NB4 (cell line): Measurements from ENCODE around the gene AGT.

Experiments
- POLR2A ChIP-seq: IDR thresholded peaks from 2 replicates; pipeline ENCODE4 v1.6.1; 2011; ENCODE audit warnings: mild to moderate bottlenecking; ENCODE audit not compliant: insufficient read length; ENCODE audit errors: extremely low read depth
- TF ChIP-seq, protein P1 (sequence below): IDR thresholded peaks from one replicate; pipeline ENCODE4 v1.5.1; 2012; ENCODE audit warnings: low read depth, low read length
- TF ChIP-seq, protein P2 (sequence below): IDR thresholded peaks from 2 replicates; pipeline ENCODE4 v1.6.1; 2011; ENCODE audit warnings: low read depth, low read length

DNA sequence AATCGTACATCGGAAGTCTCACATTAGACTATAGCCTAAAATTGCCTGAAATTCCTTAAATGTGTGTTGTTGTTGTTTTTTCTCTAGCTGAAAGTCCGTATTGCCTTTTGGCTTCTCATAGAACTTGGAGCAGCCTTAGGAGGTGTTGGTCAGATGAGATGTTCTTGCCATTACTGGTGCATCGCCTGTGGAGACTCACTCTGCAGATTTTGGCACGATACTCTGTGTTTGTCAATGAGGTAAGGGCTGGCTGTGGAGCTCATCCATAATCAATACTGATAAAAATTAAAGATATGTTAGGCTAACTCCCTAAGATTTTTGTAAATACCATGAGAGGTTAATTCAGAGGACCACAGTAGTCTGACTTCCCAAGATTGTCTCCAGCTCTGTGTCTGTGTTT lies 28.9 kb downstream of the AGT start:
- TF ChIP-seq, protein P1, sequence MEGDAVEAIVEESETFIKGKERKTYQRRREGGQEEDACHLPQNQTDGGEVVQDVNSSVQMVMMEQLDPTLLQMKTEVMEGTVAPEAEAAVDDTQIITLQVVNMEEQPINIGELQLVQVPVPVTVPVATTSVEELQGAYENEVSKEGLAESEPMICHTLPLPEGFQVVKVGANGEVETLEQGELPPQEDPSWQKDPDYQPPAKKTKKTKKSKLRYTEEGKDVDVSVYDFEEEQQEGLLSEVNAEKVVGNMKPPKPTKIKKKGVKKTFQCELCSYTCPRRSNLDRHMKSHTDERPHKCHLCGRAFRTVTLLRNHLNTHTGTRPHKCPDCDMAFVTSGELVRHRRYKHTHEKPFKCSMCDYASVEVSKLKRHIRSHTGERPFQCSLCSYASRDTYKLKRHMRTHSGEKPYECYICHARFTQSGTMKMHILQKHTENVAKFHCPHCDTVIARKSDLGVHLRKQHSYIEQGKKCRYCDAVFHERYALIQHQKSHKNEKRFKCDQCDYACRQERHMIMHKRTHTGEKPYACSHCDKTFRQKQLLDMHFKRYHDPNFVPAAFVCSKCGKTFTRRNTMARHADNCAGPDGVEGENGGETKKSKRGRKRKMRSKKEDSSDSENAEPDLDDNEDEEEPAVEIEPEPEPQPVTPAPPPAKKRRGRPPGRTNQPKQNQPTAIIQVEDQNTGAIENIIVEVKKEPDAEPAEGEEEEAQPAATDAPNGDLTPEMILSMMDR: no peak
- no peak for TF ChIP-seq POLR2A
- TF ChIP-seq, protein P2, sequence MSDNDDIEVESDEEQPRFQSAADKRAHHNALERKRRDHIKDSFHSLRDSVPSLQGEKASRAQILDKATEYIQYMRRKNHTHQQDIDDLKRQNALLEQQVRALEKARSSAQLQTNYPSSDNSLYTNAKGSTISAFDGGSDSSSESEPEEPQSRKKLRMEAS: no peak
